T1000 (cell line): ENCODE results near the gene PGLYRP3.
"Not testable (repeated sequence)": the region's sequence is repeated elsewhere in the genome, so short reads cannot be mapped to it uniquely, and the experiment has no call there.

Experiments
- DNase-seq: peaks from one replicate; lab custom pipeline; 2025; ENCODE audit warnings: mixed read lengths; lab: John Stamatoyannopoulos, UW

PGLYRP3 gene

DNA sequence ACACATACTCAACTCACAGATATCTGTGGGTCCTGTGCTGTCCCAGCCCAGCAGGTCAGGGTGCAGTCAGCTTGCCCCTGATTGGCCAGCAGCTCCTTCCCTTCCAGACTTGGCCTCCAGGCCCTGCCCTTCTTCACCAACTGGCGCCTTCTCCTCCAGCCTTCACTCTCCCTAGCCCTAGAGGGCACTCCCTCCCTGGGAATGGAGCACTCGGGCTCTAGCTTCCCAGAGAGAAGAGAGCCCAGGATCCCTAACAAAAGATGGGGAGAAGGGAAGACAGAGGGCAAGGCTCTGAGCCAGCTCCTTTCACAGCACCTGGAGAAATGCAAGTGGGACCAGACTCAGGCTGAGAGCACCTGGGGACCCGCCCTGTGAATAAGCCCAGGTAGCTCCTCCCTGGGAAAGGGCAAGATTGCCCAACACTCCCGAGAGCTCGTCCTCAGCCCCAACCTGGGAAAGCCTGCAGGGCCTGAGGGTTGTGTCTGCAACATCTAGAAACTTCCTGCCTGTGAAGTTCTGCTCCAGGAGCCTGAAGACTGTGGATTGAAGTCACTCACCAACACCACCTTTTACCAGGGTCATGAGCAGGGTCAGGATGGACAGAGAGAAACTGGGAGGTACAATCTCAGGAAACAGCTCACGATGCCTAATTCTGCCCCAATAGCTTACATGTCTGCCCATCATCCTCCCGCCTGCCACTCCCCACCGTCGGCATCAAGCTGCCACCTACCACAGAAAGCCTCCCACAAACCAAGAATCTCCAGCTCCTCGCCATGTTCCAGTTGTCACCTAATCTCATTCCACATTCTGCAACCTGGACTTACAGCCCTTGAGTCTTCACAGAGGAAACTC lies 36.0 kb upstream of the PGLYRP3 start, which contains the start of gene PGLYRP4:
Gene PGLYRP4 (minus strand): TSS at position 331 of the 852 bp plus-strand sequence. CDS start 909 bp downstream, outside the sequence.
- no peak for DNase-seq

DNA sequence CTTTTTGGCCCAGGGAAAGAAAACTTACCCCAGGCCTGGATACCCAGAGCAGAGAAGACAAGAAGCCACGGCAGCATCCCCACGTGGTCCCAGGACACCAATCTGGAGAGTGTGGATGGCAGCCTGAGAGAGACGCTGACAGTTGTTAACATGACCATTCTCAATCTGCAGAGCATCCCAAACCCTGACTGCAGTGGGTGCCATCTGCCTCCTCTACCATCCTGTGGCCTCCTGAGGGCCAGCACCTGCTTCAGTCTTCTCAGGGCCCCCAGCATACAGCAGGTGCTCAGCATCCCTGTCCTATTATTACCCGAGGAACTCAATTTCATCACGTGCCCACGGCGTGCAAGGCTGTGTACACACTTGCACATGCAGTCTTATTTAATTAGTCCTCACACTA lies 35.1 kb upstream of the PGLYRP3 start:
- DNase-seq: no peak

DNA sequence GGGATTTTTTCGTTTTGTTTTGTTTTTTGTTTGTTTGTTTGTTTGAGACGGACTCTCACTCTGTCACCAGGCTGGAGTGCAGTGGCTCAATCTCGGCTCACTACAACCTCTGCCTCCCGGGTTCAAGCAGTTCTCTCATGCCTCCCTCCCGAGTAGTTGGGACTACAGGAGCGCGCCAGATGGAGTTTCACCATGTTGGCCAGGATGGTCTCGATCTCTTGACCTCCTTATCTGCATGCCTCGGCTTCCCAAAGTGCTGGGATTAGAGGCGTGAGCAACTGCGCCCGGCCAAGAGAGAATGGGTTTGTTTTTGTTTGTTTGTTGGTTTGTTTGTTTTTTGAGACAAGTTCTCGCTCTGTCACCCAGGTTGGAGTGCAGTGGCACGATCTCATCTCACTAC lies 34.3 kb upstream of the PGLYRP3 start:
- not testable (repeated sequence) for DNase-seq

DNA sequence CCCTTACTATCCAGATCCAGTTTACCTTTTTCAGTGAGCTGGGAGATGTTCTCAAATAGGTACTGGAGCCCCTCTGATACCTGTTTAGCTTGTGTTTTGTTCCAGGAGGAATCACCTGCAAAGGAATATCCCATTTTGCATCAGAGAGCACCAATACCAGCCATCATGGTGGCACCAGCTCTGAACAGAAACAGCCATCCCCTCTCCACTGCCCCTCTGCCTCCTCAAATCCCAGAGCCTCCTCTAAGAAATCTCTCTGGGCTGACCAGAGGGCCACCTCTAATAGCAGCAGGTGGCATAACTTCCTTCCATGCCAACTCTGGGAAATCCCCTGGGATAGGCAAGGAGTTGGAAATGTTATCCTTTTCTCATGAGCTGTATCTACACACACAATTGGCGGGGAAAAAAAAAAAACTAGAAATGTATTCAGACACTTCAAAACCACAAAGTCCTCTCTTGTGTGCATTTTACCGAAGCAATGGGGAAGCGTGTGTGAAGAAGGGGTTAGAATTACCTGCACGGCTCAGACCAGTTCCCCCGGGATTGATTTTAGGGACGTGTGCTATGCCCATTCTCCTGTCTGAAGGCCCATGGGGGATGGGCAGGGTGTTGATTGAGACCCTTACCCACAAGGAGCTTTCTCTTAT lies 33.4 kb upstream of the PGLYRP3 start:
- no peak for DNase-seq

DNA sequence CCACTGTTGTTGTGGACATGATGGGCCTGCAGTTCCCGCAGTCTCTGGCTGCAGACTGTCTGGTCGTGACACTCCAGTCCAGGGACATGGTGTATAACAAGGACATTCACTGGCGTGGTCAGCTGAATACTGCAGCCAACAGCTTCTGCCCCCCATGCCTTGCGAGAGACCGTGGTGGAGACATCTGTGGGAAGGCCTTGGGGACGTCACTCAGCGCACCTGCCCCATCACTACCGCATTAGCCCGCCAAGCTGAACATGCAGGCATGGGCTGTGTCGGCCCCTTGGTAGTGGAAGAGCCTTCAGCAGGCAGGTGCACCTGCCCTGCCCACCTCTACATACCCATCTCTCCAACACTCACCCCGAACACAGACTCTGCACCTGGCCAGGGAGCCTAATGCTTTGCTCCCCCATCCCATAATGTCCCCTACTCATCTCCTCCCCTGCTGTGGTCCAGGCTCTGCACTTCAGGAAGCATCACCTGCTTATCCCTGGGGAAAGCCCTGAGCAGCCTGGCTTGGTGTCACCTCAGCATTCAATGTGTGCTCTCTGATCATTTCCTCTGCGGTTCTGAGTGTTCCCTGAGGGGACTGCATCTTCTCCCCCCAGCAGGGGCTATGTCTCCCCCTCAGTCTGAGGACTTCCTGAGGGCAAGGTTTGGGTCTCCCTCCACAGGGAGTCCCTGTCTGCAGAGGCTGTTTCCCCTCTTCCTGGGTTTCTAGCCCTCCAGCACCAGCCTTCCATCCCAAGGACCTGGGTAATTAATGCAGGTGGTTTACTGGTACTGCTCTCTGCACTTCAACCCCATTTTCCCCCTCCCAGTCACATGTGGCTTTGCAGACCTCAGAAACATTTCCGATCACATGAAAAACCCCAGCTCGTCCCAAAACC lies 32.7 kb upstream of the PGLYRP3 start:
- no peak for DNase-seq

DNA sequence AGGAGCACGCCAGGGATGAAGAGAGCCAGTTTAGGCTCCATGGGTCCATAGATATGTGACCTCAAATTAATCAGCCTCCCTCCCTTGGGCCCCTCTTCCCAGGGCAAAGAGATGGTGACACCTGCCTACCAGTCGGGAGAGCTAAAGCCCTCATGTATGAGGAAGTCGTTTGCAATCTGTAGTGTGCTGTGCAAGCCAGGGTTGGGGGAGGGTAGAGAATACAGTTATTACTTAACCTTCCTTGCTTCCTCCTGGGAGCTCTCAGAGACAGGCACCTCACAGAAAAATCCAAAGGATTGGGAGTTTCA lies 31.9 kb upstream of the PGLYRP3 start:
- no peak for DNase-seq

DNA sequence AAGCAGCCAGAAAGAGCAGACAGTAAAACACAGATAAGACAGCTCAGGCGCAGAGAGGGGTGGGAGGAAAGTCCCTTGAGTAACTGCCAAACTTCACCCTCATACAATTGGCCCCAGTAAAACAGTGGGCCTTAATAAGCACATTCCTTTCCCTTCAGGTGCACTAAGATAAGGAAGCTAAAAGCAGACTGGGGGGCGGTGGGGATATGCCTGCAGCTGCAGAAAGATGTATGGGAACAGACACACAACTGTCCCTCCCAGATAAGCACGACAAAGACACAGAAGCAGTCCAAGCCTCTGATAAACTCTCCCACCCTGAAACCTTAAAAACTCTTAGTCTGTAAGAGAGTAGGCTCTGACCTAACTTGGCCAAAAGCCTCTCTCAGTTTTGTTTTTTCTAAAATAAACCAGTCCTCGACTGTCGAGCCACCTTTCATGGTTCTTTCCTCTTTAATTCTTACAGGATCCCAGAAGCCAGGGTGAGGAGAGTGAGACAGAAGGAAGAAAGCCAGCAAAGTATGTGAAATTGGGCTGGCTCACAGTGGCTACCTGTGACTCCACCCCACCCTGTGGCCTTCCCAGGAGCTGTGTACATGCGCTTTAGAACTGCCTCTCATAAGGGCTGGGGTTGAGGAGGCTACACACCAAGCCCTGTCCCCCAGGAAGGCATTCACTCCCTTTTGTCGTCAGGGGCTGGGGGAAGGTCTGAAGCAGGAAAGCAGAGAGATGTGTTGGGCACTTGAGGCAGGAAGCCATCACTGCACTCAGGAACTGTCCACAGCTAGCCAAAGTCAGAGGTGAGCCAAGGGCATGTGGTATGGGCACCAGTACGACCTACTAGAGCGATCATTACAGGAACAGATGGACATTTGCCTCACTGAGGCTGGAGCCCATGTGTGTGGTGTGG lies 31.3 kb upstream of the PGLYRP3 start:
- no peak for DNase-seq

DNA sequence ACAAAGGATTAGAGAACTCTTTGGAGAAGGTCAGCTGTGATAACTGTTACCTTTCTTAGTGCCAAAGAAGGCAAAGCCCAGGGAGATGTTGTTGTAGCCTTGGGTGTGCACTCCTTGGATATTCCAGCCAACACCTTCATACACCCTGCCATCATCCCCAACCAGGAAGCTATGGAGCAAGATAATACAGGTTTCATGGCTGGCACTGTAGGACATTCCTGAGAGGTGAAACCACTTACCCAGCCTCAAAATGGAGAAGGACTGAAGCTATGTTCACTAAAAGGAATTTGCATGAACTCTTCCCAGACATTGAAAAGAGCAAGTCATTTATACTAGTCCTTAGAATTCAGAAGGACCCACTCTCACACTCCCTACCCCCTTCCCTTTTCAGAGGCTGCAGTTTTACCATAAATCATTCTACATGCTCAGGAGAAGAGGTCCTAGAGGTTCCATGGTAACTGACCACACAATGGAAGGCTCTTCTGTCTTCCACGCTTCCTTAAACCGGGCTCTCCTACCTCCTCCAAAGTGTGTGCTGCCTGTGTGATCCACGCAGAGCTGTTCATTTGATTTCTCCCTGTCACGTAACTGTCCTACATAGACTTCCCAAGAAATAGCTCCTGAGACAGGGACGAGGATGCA lies 30.4 kb upstream of the PGLYRP3 start:
- no peak for DNase-seq

DNA sequence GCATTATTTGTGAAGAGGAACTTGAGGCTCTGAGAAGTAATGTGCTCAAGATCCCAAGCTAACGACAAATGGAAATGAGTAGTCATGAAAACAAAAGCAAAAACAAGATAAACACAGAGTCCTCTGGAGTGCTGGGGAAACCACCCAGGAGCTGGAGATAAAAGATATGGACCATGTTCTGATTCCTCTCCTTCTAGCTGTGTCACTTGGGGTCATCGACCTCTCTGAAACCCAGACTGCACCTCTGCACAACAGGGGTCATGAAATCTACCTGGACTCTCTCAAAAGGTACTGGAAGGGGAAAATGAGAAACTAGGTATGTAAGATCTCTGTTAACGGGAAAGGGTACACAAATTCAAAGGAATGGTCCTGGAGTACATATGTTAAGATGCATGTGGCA lies 29.4 kb upstream of the PGLYRP3 start:
- no peak for DNase-seq

DNA sequence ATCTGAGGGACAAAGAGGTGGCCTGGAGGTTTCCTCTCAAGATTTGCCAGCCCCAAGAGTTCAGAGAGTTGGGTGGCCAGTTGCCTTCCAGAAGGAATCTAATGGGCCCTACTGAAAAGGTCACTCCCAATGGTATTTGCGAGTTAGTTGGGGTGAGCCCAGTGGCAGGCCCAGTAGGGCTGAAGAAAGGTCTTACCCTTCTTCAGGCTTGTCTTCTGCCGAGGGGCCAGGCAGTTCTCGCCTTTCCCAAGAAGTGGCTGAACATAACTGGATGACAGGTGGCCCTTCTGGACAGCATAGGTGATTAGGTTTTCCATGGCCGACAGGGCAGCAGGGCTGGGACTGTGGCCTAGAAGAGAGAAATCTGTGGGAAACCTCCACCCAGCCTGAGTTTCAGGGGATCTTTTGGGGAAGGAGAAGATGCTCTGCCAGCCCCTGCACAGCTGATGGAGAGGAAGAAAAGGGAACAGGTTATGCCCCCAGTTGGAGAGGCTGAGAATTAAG lies 28.7 kb upstream of the PGLYRP3 start:
- DNase-seq: no peak

DNA sequence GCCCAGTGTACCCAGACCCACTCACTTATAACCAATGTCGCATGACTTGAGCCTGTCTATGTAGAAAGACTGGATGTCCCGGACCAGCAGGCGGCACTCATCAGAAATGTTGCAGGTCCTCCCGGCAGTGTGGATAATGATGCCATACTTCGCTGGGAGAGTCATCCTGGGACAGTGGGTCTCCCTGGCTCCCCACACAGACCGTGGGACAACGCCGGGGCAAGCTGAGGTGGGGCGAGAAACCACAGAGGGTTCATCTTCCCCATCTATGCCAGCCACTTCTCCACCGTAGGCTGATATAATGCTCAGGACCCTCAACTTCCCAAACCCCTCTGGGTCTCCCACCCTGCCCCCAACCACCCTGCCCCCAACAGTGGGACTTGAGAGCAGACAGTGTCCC lies 27.6 kb upstream of the PGLYRP3 start:
- no peak for DNase-seq

DNA sequence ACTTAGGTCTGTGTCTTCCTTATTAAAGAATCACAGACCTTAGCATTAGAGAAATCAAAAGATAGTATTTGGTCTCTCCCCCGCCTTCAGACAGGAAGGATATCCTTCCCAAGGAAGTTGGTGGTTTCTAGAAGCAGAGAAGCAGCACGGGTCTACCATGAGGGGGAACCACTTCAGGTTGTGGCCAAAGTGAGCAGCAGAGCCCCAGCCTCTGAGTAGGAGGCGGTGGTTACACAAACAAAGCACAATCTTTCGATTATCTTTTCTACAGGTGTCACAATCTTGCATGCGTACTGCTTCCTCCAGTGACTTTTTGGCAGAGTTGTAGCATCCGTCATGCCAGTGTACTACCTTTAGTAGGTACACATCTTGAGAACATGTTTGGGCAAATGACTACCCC lies 27.1 kb upstream of the PGLYRP3 start:
- DNase-seq: no peak

DNA sequence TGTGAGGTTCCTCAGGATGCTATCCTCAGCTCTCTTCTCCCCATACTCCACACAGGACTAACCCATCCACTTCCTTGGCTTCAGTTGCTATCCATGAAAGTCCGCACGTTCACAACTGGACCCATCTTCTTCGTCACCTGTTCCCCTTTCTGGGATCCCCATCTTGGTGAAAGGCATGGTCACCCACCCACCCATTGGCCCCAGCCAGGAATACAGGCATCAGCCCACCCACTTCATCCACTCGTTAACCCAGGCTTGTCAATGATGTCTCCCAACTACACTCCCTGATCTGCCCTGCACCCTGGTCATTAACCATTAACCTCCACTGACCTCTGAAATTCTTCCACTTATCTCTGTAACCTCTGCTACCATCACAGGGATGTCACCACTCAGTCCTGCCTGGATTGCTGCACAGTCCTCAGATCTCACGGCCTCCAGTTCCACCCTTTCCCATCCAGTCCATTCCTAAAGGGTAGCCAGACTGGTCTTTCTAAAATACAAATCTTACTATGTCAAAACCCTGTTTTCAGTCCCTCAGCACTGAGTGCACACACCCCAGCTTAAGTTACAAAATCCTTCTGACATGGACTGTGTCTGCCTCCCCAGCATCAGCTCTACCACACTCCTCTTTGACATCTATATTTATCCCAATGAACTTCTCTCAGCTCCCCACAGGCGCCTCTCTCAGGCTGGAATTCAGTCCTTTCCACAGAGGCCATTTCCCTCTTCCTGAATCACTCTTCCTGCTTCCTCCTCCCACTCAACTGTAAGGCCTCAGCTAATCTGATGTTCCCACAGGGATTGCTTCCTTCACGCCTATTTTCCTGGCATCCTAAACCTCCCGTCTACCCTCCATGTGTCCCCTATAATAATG lies 25.5 kb upstream of the PGLYRP3 start:
- no peak for DNase-seq

DNA sequence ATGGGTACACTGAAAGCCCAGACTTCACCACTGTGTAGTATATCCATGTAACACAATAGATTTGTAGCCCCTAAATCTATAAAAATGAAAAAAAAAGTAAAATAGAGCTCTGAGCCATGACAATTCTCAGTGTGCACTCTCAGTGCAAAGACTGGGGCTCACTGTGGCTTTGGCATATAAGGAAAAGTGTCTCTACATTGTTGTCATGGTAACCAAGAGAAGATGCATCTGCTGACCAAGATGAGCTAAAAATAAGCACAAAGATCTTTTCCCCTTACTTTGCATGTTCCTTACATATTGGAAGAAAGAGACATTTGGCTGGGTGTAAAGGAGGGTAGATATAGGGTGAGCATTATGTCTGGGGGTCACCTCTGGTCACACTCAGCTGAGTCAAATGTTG lies 23.9 kb upstream of the PGLYRP3 start:
- no peak for DNase-seq

DNA sequence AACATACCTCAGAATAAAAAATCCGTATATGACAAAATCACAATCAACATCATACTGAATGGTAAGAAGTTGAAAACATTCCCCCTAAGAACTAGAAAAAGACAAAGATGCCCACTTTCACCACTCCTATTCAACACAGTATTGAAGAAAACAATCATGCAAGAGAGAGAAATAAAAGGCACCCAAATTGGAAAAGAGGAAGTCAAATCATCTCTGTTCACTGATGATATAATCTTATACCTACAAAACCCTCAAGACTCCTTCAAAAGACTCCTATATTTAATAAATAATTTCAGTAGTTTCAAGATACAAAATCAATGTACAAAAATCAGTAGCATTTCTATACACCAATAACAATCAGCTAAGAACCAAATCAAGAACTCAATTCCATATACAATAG lies 21.1 kb upstream of the PGLYRP3 start:
- no peak for DNase-seq

DNA sequence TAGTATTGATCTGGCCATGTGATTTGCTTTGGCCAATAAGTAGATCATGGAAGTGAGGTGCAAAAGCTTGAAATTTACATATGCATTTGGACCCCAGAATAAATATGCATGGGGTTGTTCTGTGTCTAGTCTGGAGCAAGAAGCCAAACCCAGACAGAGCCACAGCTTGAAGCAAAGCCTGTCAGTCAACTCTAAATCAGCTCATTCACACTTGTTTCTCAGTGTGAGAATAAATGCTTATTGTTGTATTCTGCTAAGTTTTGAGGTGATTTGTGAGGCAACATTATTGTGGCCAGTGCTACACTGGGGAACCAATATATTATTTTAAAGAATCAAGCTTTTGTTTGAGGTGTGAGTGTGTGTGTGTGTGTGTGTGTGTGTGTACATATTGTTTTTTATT lies 12.2 kb upstream of the PGLYRP3 start:
- no peak for DNase-seq

DNA sequence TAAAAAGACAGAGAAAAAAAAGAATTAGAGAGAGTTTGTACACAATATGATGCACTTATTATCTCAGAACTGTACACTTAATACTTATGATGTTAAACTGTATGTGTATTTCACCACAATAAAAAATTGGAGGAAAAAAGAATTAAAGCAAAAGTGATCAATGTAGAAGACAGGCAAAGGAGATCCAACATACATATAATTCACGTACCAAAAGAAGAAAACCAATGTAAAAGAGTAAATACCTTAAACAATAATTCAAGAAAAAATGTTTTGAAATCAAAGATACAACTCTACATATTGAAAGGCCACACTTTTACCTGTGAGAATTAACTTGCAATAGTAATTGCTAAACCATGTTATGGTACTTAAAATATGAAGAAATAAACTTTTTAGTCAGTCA lies 9.8 kb upstream of the PGLYRP3 start:
- DNase-seq: no peak

DNA sequence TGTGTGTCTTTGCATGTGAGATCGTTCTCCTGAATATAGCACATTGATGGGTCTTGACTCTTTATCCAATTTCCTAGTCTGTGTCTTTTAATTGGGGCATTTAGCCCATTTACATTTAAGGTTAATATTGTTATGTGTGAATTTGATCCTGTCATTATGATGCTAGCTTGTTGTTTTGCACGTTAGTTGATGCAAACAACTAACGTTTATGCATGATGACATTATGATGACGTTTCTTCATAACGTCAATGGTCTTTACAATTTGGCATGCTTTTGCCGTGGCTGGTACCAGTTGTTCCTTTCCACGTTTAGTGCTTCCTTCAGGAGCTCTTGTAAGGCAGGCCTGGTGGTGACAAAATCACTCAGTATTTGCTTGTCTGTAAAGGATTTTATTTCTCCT lies 5.4 kb upstream of the PGLYRP3 start:
- not testable (repeated sequence) for DNase-seq

DNA sequence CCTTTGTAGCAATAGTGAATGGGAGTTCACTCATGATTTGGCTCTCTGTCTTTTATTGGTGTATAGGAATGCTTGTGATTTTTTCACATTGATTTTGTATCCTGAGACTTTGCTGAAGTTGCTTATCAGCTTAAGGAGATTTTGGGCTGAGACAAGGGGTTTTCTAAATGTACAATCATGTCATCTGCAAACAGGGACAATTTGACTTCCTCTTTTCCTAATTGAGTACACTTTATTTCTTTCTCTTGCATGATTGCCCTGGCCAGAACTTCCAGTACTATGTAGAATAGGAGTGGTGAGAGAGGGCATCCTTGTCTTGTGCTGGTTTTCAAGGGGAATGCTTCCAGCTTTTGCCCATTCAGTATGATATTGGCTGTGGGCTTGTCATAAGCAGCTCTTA lies 3.3 kb upstream of the PGLYRP3 start:
- DNase-seq: not testable (repeated sequence)

DNA sequence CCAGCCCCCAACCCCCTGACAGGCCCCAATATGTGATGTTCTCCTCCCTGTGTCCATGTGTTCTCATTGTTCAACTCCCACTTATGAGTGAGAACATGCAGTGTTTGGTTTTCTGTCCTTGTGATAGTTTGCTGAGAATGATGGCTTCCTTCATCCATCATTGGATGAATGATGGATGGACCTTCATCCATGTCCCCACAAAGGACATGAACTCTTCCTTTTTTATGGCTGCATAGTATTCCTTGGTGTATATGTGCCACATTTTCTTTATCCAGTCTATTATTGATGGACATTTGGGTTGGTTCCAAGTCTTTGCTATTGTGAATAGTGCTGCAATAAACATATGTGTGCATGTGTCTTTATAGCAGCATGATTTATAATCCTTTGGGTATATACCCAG lies 1.6 kb upstream of the PGLYRP3 start:
- DNase-seq: not testable (repeated sequence)
